IMR-90 (cell line): ENCODE measurements around the gene OR4E1. TPM values are rescaled to one million over a fixed set of nuclear protein-coding genes. Genes with fewer than 3 reads are reported as not detected.

Experiments used
- ATAC-seq: fragments of 200-7000 bp; cut with Tn5 transposase; 2 replicates; pipeline ENCODE4 v1.9.1; 2020; ENCODE audit warnings: low read depth, mild to moderate bottlenecking, moderate library complexity
- BruUV-seq: library from RNA; stranded (reverse); fragments of 400-500 nt; replicated peaks from 2 replicates; lab custom pipeline; 2021; lab: Mats Ljungman, UMichigan
- CTCF ChIA-PET: fragments of 300-600 bp; formaldehyde crosslinking; extraction: SDS; loops from one replicate; lab custom pipeline; 2021; ENCODE audit warnings: antibody characterized with exemption; lab: Yijun Ruan, JAX
- POLR2A ChIA-PET: fragments of 300-600 bp; sonication (Branson Sonifier 250); formaldehyde crosslinking; loops from one replicate; lab custom pipeline; 2022; ENCODE audit warnings: antibody characterized with exemption; ENCODE audit not compliant: unreplicated experiment; lab: Charles Lee
- DNase-seq: peaks from one replicate; pipeline ENCODE4 v3.0.0; 2013
- H2AFZ ChIP-seq: replicated peaks from 2 replicates; pipeline ENCODE3; 2013; ENCODE audit warnings: low read length, mild to moderate bottlenecking; ENCODE audit not compliant: poor library complexity
- H2AK5ac ChIP-seq: 2 replicates; pipeline ENCODE4 v1.6.1; 2013; ENCODE audit warnings: low read depth, low read length, inconsistent platforms
- H2AK9ac ChIP-seq: replicated peaks from 2 replicates; pipeline ENCODE3; 2013; ENCODE audit warnings: mild to moderate bottlenecking, low read depth, low read length, moderate library complexity; ENCODE audit not compliant: poor library complexity
- H2BK120ac ChIP-seq: 2 replicates; pipeline ENCODE4 v1.6.1; 2013; ENCODE audit warnings: low read depth, low read length, inconsistent platforms
- H2BK15ac ChIP-seq: 3 replicates; pipeline ENCODE4 v1.6.1; 2013; ENCODE audit warnings: low read depth, low read length, inconsistent platforms
- H2BK20ac ChIP-seq: 2 replicates; pipeline ENCODE4 v1.6.1; 2013; ENCODE audit warnings: low read depth, mild to moderate bottlenecking, inconsistent platforms, low read length, moderate library complexity
- H2BK5ac ChIP-seq: 2 replicates; pipeline ENCODE4 v1.6.1; 2013; ENCODE audit warnings: mild to moderate bottlenecking, low read depth, low read length, inconsistent platforms; ENCODE audit not compliant: poor library complexity, severe bottlenecking
- H3K14ac ChIP-seq: replicated peaks from 2 replicates; pipeline ENCODE4 v1.6.1; 2013; ENCODE audit warnings: low read depth, low read length, inconsistent platforms
- H3K18ac ChIP-seq: 2 replicates; pipeline ENCODE4 v1.6.1; 2013; ENCODE audit warnings: low read depth, low read length, control low read depth
- H3K23ac ChIP-seq: 2 replicates; pipeline ENCODE4 v1.6.1; 2013; ENCODE audit warnings: low read depth, low read length, inconsistent platforms
- H3K27ac ChIP-seq: 2 replicates; pipeline ENCODE4 v1.5.1; 2013; ENCODE audit warnings: mild to moderate bottlenecking, control low read depth, low read length; ENCODE audit not compliant: insufficient read depth
- H3K27me3 ChIP-seq: 2 replicates; pipeline ENCODE4 v1.6.1; 2013; ENCODE audit warnings: low read length; ENCODE audit not compliant: control insufficient read depth, insufficient read depth
- H3K36me3 ChIP-seq: 2 replicates; pipeline ENCODE4 v1.6.1; 2013; ENCODE audit warnings: low read length, mixed read lengths; ENCODE audit not compliant: control insufficient read depth, insufficient read depth
- H3K4ac ChIP-seq: 2 replicates; pipeline ENCODE4 v1.6.1; 2013; ENCODE audit warnings: low read depth, low read length, inconsistent platforms
- H3K4me1 ChIP-seq: 2 replicates; pipeline ENCODE4 v1.6.1; 2013; ENCODE audit warnings: low read length, mixed read lengths; ENCODE audit not compliant: control insufficient read depth, insufficient read depth
- H3K4me2 ChIP-seq: 2 replicates; pipeline ENCODE4 v1.6.1; 2013; ENCODE audit warnings: low read depth, mild to moderate bottlenecking, control low read depth, low read length, moderate library complexity
- H3K4me3 ChIP-seq: 2 replicates; pipeline ENCODE4 v1.5.1; 2013; ENCODE audit warnings: low read depth, mild to moderate bottlenecking, control low read depth, low read length, moderate library complexity; ENCODE audit not compliant: insufficient read depth
- H3K56ac ChIP-seq: 2 replicates; pipeline ENCODE4 v1.6.1; 2013; ENCODE audit warnings: low read length, inconsistent platforms; ENCODE audit not compliant: insufficient read depth; ENCODE audit errors: extremely low read depth
- H3K79me1 ChIP-seq, 2 experiments: 2 replicates each; pipeline ENCODE4 v1.6.1; 2013; ENCODE audit warnings: low read length in 2 of 2, inconsistent platforms in 1 of 2, low read depth in 1 of 2
- H3K9ac ChIP-seq: 2 replicates; pipeline ENCODE4 v1.6.1; 2013; ENCODE audit warnings: low read depth, low read length, control low read depth
- H3K9me1 ChIP-seq: 2 replicates; pipeline ENCODE4 v1.6.1; 2013; ENCODE audit warnings: low read length, inconsistent platforms; ENCODE audit not compliant: insufficient read depth
- H3K9me3 ChIP-seq: 2 replicates; pipeline ENCODE4 v1.6.1; 2013; ENCODE audit warnings: low read length; ENCODE audit not compliant: control insufficient read depth, insufficient read depth
- H4K20me1 ChIP-seq: 2 replicates; pipeline ENCODE4 v1.6.1; 2013; ENCODE audit warnings: low read length, inconsistent platforms; ENCODE audit not compliant: insufficient read depth
- H4K5ac ChIP-seq: 2 replicates; pipeline ENCODE4 v1.6.1; 2013; ENCODE audit warnings: mild to moderate bottlenecking, low read depth, low read length, control low read depth
- H4K8ac ChIP-seq, 2 experiments: 2 replicates each; pipeline ENCODE4 v1.6.1; 2013; ENCODE audit warnings: low read depth in 2 of 2, low read length in 2 of 2, control low read depth in 1 of 2, inconsistent platforms in 1 of 2
- H4K91ac ChIP-seq: 2 replicates; pipeline ENCODE4 v1.6.1; 2013; ENCODE audit warnings: low read depth, low read length, inconsistent platforms; ENCODE audit not compliant: insufficient read depth
- CTCF ChIP-seq: conservative IDR thresholded peaks from 2 replicates; pipeline ENCODE4 v1.5.1; 2012; ENCODE audit warnings: mild to moderate bottlenecking, low read depth, low read length, improper control_type of control experiment
- FOS ChIP-seq: fragments of 150-350 bp; IDR thresholded peaks from 2 replicates; pipeline ENCODE4 v1.6.1; 2016; ENCODE audit warnings: low read depth, low read length
- MAFK ChIP-seq: IDR thresholded peaks from 2 replicates; pipeline ENCODE4 v1.6.1; 2012; ENCODE audit warnings: low read depth, low read length, improper control_type of control experiment
- MXI1 ChIP-seq: IDR thresholded peaks from 2 replicates; pipeline ENCODE4 v1.6.1; 2012; ENCODE audit warnings: low read depth, mild to moderate bottlenecking, low read length, moderate library complexity, borderline replicate concordance
- NFE2L2 ChIP-seq: fragments of 150-350 bp; IDR thresholded peaks from 2 replicates; pipeline ENCODE4 v1.6.1; 2016; ENCODE audit warnings: low read depth, mild to moderate bottlenecking, low read length
- POLR2A ChIP-seq: IDR thresholded peaks from 2 replicates; pipeline ENCODE4 v1.6.1; 2012; ENCODE audit warnings: mild to moderate bottlenecking, low read depth, low read length
- RAD21 ChIP-seq: IDR thresholded peaks from 2 replicates; pipeline ENCODE4 v1.6.1; 2012; ENCODE audit warnings: low read length, improper control_type of control experiment
- RFX5 ChIP-seq: IDR thresholded peaks from 2 replicates; pipeline ENCODE4 v1.8.0; 2012; ENCODE audit warnings: low read depth, mild to moderate bottlenecking, low read length, moderate library complexity
- SMC3 ChIP-seq: fragments of 150-350 bp; IDR thresholded peaks from 2 replicates; pipeline ENCODE4 v1.6.1; 2016; ENCODE audit warnings: low read depth, mild to moderate bottlenecking, antibody characterized with exemption, low read length, moderate library complexity
- USF2 ChIP-seq: fragments of 150-350 bp; IDR thresholded peaks from 2 replicates; pipeline ENCODE4 v1.6.1; 2017; ENCODE audit warnings: mild to moderate bottlenecking, antibody characterized with exemption, low read length, low read depth
- WGBS, 2 experiments: methylation state at CpG; one replicate each; pipeline versions ENCODE4 v1.1.5 to v1.1.7; 2013; ENCODE audit warnings: missing lambda C conversion rate in 2 of 2; ENCODE audit not compliant: insufficient read length in 1 of 2; ENCODE audit errors: extremely low coverage in 2 of 2; 5-methylcytosine and 5-hydroxymethylcytosine counted together
- dilution Hi-C: fragments of 300-500 bp; cut with HindIII; formaldehyde crosslinking; loops from one replicate; pipeline ENCODE4 v1.14.3; 2018; ENCODE audit warnings: low sequenced_read_pairs; ENCODE audit not compliant: unreplicated experiment
- in situ Hi-C: fragments of 300-500 bp; cut with MboI; formaldehyde crosslinking; loops from 3 replicates; pipeline ENCODE4 v1.14.3; 2019; ENCODE audit warnings: low sequenced_read_pairs, inconsistent platforms, mixed read lengths
- intact Hi-C: fragments of 100-400 bp; cut with micrococcal nuclease; formaldehyde crosslinking; loops from 2 replicates; pipeline ENCODE4 v1.10.0; 2022
- polyA plus RNA-seq, 3 experiments: library from polyadenylated mRNA; depleted of rRNA; stranded (reverse); fragments of >200 nt; gene quantifications; 2 replicates each; pipeline ENCODE4 v1.2.3, GENCODE V29; 2012; ENCODE audit warnings: low replicate concordance in 1 of 3
- total RNA-seq: library from RNA; depleted of rRNA; stranded (reverse); fragments of >200 nt; gene quantifications from 2 replicates; pipeline ENCODE4 v1.2.3, GENCODE V29; 2012

The OR4E1 gene
- total and polyA plus RNA-seq, 2 of the 4 experiments (the other 2 are of a cell fraction) = not detected

GRCh38 chr14:21656980-21657379 lies 16.6 kb downstream of the OR4E1 start:
- Histone ChIP-seq H3K27ac (no peak overlapping the region), H2AK5ac (no peak overlapping the region), H4K20me1 (no peaks in the 10 kb centered on the region), H2BK120ac (no peak overlapping the region), H3K4me3 (no peak overlapping the region), H3K56ac (no peak overlapping the region), H3K18ac (no peak overlapping the region), H3K4me1 (no peaks in the 10 kb centered on the region), H3K4me2 (no peak overlapping the region), H2AFZ (no peak overlapping the region), H2BK20ac (no peak overlapping the region), H2BK5ac (no peak overlapping the region), H3K79me1 (no peaks in the 10 kb centered on the region), H3K23ac (no peak overlapping the region), H2AK9ac (no peak overlapping the region), H4K91ac (no peak overlapping the region), H3K9me1 (no peaks in the 10 kb centered on the region), H3K14ac (no peak overlapping the region), H3K4ac (no peak overlapping the region), H4K8ac (no peak overlapping the region), H4K5ac (no peak overlapping the region), H3K9ac (no peak overlapping the region), H3K27me3 (no peaks in the 10 kb centered on the region; the same call in 1 of the 2 replicates), H3K36me3 (no peaks in the 10 kb centered on the region), H3K9me3 (no peaks in the 10 kb centered on the region), H2BK15ac (no peak overlapping the region)
- TF ChIP-seq SMC3 (no peak), MAFK (no peak), RFX5 (no peak), POLR2A (no peak), MXI1 (no peak), RAD21 (no peak), USF2 (no peak), CTCF (no peak), NFE2L2 (no peak), FOS (no peak)
- in situ Hi-C loops (no loop called here), dilution Hi-C loops (no loop called here), intact Hi-C loops (no loop called here)
- ChIA-PET CTCF (no interaction called here), POLR2A (no interaction called here)
- no TSS peak for BruUV-seq
- no CpG with 5 or more reads among the region's 1 CpG for WGBS, 2 experiments
- DNase-seq (no peak), ATAC-seq (no peak)
